Thyroid gland (tissue), 4 donors: ENCODE results near the gene FXN. TPM values are rescaled to one million over a fixed set of nuclear protein-coding genes. Genes with fewer than 3 reads are reported as not detected.

ENCODE experiments used
- DNase-seq, 2 donors: peaks; one replicate each; pipeline ENCODE4 v3.0.0-alpha.2; 2019
- H3K27ac ChIP-seq, 3 donors: fragments of 200-600 bp; sonication (generic); 1 replicate in 2 of 3; 2 replicates in 1 of 3; pipeline ENCODE4 v1.5.1; 2016 to 2019; ENCODE audit warnings: mild to moderate bottlenecking in 1 of 3, moderate library complexity in 1 of 3
- H3K27me3 ChIP-seq: fragments of 200-600 bp; sonication (generic); one replicate; pipeline ENCODE4 v1.5.1; 2019
- H3K36me3 ChIP-seq, 2 donors: fragments of 200-600 bp; sonication (generic); one replicate each; pipeline ENCODE4 v1.5.1; 2016 to 2019
- H3K4me1 ChIP-seq, 2 donors: fragments of 200-600 bp; sonication (generic); one replicate each; pipeline ENCODE4 v1.5.1; 2017 to 2019
- H3K4me3 ChIP-seq, 3 donors: fragments of 200-600 bp; sonication (generic); replicated peaks in 1 of 3; 1 replicate in 2 of 3; 2 replicates in 1 of 3; pipeline ENCODE4 v1.5.1; 2016; ENCODE audit warnings: mild to moderate bottlenecking in 1 of 3
- H3K9me3 ChIP-seq: fragments of 200-600 bp; sonication (generic); one replicate; pipeline ENCODE4 v1.5.1; 2017
- POLR2A ChIP-seq, 2 donors: fragments of 450-650 bp; IDR thresholded peaks; one replicate each; pipeline ENCODE4 v1.6.1; 2017; ENCODE audit warnings: antibody characterized with exemption in 2 of 2, mild to moderate bottlenecking in 2 of 2, moderate library complexity in 1 of 2
- WGBS, 2 donors: methylation state at CpG; one replicate each; pipeline ENCODE4 v1.1.5; 2017; 5-methylcytosine and 5-hydroxymethylcytosine counted together
- intact Hi-C: fragments of 100-400 bp; cut with DNase I; formaldehyde crosslinking; loops from one replicate; pipeline ENCODE4 v1.15.1; 2023
- total RNA-seq, 4 donors: library from RNA; depleted of rRNA; stranded (reverse); fragments of >200 nt; gene quantifications; one replicate each; pipeline ENCODE4 v1.2.3, GENCODE V29; 2016
- TF ChIP-seq, protein P1 (sequence below), 6 experiments: fragments of 200-600 bp in 3 of 6; fragments of 450-650 bp in 3 of 6; sonication (generic) in 3 of 6; IDR thresholded peaks; one replicate each; pipeline ENCODE4 v1.5.1; 2016 to 2019; ENCODE audit warnings: antibody characterized with exemption in 6 of 6, mild to moderate bottlenecking in 2 of 6, inconsistent platforms in 1 of 6, moderate library complexity in 1 of 6

FXN gene
- total RNA-seq, 4 donors from 2014 or later = 10.6 to 11.4 (median 11.1) TPM

DNA sequence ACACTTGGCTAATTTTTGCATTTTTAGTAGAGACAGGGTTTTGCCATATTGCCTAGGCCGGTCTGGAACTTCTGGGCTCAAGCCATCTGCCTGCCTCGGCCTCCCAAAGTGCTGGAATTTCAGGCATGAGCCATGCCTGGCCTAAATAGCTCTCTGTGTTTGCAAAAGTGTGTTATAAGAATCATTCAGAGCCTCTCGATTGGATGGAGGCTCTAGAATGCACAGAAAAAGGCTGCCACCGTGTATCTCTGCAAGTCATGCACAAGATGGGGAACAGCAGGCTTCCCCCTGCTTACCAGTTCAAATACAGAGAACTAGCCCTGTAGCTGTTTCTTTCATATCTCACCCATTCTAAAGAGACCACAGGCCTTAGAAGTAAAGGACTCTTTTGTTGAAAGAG, 28.3 kb downstream of the FXN start:
- H3K4me3 ChIP-seq = no peak overlapping the region
- H3K36me3 ChIP-seq = peaks cover 0 to 3% of the 10 kb centered on the region in 2 donors
- intact Hi-C loops = loop anchor here (10.0 kb wide), 1 partner anchor 51 kb away; no protein-coding TSS in a partner anchor
- DNase-seq = no peak
- TF ChIP-seq, protein P1, sequence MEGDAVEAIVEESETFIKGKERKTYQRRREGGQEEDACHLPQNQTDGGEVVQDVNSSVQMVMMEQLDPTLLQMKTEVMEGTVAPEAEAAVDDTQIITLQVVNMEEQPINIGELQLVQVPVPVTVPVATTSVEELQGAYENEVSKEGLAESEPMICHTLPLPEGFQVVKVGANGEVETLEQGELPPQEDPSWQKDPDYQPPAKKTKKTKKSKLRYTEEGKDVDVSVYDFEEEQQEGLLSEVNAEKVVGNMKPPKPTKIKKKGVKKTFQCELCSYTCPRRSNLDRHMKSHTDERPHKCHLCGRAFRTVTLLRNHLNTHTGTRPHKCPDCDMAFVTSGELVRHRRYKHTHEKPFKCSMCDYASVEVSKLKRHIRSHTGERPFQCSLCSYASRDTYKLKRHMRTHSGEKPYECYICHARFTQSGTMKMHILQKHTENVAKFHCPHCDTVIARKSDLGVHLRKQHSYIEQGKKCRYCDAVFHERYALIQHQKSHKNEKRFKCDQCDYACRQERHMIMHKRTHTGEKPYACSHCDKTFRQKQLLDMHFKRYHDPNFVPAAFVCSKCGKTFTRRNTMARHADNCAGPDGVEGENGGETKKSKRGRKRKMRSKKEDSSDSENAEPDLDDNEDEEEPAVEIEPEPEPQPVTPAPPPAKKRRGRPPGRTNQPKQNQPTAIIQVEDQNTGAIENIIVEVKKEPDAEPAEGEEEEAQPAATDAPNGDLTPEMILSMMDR (IDR thresholded peaks at IDR 0.05) = no peak
- TF ChIP-seq POLR2A (IDR thresholded peaks at IDR 0.05) = no peak
- no peaks in the 10 kb centered on the region for H3K9me3 ChIP-seq
- no peaks in the 10 kb centered on the region for H3K27me3 ChIP-seq
- H3K27ac ChIP-seq = no peak overlapping the region
- WGBS, 2 donors = 79 to 85% methylated on average over 4 of the region's 4 CpGs
- peaks cover 0 to 9% of the 10 kb centered on the region in 2 donors for H3K4me1 ChIP-seq

DNA sequence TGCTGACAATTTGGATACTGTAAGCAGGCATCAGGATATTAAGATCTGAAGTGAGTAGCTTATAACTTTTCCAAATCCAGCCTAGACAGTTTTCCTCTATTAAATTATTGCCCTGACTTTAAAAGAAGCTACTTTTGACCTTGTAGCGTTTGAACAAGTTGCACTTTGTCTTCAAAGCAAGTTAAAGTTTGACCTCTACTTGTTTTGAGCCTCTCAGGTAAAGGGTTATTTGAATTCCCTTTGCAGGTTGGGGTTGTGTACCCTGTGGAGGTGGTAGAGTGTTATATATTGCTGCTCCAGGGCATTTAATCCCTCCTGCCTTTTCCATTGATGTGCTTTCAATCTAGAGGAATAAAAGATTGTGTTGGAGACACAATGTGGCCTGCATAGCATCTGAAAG, 30.1 kb downstream of the FXN start:
- 91 to 97% methylated on average over 1 of the region's 1 CpG for WGBS, 2 donors
- Histone ChIP-seq H3K4me1 (peaks cover 0 to 9% of the 10 kb centered on the region in 2 donors), H3K9me3 (no peaks in the 10 kb centered on the region), H3K4me3 (no peak overlapping the region), H3K36me3 (peaks cover 0 to 3% of the 10 kb centered on the region in 2 donors), H3K27ac (no peak overlapping the region), H3K27me3 (no peaks in the 10 kb centered on the region)
- intact Hi-C loops = loop anchor here (10.0 kb wide), 1 partner anchor 49 kb away; no protein-coding TSS in a partner anchor
- no peak for TF ChIP-seq POLR2A (IDR thresholded peaks at IDR 0.05)
- TF ChIP-seq, protein P1 (IDR thresholded peaks at IDR 0.05) = no peak
- DNase-seq = no peak

DNA sequence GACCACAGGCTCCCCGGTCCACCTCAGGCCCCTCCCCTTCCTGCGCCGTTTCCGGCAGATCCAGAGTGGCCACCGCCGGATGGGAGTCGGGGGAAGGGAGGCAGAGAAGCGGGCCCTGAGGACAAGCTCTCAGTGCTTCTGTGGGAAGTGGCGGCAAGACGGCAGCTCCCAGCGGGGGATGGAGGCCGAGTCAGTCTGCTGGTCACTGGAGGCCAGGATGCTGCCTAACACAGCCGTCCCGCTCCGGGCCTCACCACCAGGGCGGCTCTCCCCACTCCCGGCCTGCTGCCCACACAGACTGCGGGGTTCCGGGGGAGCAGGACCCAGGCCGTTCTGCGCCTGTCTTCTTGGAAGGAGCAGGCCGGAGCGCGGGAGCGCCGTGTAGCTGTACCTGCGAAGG, 31.4 kb downstream of the FXN start:
- no peak overlapping the region for H3K27ac ChIP-seq
- H3K4me1 ChIP-seq = peaks cover 0 to 9% of the 10 kb centered on the region in 2 donors
- 94 to 95% methylated on average over 11 to 20 of the region's 27 CpGs for WGBS, 2 donors
- no peak for DNase-seq
- intact Hi-C loops = loop anchor here (10.0 kb wide), 1 partner anchor 48 kb away; no protein-coding TSS in a partner anchor
- H3K36me3 ChIP-seq = peaks cover 0 to 3% of the 10 kb centered on the region in 2 donors
- no peaks in the 10 kb centered on the region for H3K27me3 ChIP-seq
- TF ChIP-seq, protein P1 (IDR thresholded peaks at IDR 0.05) = no peak
- TF ChIP-seq POLR2A (IDR thresholded peaks at IDR 0.05) = no peak
- H3K9me3 ChIP-seq = no peaks in the 10 kb centered on the region
- H3K4me3 ChIP-seq = no peak overlapping the region

DNA sequence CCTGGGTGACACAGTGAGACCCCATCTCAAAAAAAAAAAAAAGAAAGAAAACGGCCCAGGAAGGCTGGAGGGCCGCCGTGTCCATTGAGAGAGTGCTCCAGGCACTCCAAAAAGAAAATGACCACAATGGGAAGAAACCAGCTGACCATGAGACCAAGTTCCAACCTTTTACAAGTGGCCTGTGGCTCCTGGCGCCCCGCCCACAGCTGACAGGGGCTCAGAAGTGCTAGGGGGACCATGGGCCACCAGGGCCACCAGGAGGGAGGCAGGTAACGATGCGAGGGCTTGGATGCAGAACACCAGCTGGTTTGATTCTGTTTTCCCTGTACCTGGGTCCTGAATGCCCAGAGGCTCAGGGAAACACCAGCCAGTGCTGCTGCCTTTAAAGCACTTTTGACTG, 34.6 kb downstream of the FXN start:
- H3K4me1 ChIP-seq = peaks cover 0 to 9% of the 10 kb centered on the region in 2 donors
- H3K27ac ChIP-seq = no peak overlapping the region
- H3K4me3 ChIP-seq = no peak overlapping the region
- intact Hi-C loops = no loop called here
- peaks cover 0 to 3% of the 10 kb centered on the region in 2 donors for H3K36me3 ChIP-seq
- no peaks in the 10 kb centered on the region for H3K27me3 ChIP-seq
- WGBS, 2 donors = 78 to 89% methylated on average over 7 of the region's 7 CpGs
- DNase-seq = peak; percentile 31
- no peaks in the 10 kb centered on the region for H3K9me3 ChIP-seq
- TF ChIP-seq, protein P1 (IDR thresholded peaks at IDR 0.05) = no peak
- no peak for TF ChIP-seq POLR2A (IDR thresholded peaks at IDR 0.05)

DNA sequence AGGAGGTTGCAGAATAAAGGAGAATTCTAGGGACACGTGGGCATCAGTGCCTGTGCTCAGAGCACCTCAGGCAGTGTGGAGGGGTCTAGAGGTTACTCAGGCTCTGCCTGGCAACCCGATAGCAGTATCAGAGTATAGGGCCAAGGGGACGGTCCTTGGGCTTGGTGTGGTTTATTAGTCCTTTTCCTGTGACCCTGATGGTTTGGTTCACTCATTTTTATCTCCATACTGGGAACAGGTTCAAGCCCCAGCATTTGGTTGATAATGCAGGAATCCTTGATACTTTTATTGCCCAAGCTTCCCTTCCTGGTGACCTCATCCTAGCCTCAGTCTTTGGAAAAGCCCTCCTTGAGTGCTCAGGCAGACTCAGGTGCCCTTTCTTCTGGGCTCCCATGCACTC, 35.5 kb downstream of the FXN start:
- no peak for DNase-seq
- 89 to 96% methylated on average over 3 of the region's 3 CpGs for WGBS, 2 donors
- no peaks in the 10 kb centered on the region for H3K9me3 ChIP-seq
- H3K27ac ChIP-seq = no peak overlapping the region
- H3K27me3 ChIP-seq = no peaks in the 10 kb centered on the region
- peaks cover 0 to 3% of the 10 kb centered on the region in 2 donors for H3K36me3 ChIP-seq
- no peak for TF ChIP-seq POLR2A (IDR thresholded peaks at IDR 0.05)
- TF ChIP-seq, protein P1 (IDR thresholded peaks at IDR 0.05) = no peak
- intact Hi-C loops = no loop called here
- peaks cover 0 to 14% of the 10 kb centered on the region in 2 donors for H3K4me1 ChIP-seq
- no peak overlapping the region for H3K4me3 ChIP-seq
